Measurements from ENCODE around the gene XAGE1B.

DNA sequence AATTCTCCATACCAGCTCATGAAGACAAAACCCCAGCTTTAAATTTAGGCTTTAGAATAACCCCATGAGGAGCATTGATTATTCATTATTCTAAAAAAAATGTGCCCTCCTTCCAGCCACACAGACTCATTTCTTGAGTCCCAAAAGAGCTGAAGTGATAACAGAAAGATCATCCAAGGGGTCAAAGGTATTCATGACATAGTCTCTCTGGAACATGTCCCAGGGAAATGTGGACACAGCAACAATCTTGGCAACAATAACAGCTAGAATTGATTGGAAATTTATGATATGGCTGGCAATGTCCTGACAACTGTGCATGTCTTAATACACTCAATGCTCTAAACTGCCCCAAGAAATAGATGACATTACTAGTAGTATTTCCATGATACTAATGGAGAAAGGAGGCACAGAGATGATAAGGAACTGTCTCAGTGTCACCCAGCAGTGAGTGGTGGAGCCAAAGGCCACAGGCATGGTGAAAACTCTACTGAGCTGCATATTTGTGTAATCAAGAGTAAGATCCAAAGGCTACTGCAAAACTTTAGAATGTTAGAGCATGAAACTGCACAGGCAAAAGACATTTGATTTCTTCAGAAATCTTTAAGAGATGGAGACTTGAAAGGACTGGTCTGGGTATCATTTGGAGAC is 37.3 kb upstream of the XAGE1B start:
- TF ChIP-seq, protein P1, sequence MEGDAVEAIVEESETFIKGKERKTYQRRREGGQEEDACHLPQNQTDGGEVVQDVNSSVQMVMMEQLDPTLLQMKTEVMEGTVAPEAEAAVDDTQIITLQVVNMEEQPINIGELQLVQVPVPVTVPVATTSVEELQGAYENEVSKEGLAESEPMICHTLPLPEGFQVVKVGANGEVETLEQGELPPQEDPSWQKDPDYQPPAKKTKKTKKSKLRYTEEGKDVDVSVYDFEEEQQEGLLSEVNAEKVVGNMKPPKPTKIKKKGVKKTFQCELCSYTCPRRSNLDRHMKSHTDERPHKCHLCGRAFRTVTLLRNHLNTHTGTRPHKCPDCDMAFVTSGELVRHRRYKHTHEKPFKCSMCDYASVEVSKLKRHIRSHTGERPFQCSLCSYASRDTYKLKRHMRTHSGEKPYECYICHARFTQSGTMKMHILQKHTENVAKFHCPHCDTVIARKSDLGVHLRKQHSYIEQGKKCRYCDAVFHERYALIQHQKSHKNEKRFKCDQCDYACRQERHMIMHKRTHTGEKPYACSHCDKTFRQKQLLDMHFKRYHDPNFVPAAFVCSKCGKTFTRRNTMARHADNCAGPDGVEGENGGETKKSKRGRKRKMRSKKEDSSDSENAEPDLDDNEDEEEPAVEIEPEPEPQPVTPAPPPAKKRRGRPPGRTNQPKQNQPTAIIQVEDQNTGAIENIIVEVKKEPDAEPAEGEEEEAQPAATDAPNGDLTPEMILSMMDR (IDR thresholded peaks at IDR 0.05): no peak
- no peak for TF ChIP-seq EZH2 (IDR thresholded peaks at IDR 0.05)
